ENCODE data around the gene SHD.
A peak's percentile ranks its signal among the peaks of the same experiment; 100 is the strongest.
"Not testable (repeated sequence)": the region's sequence is repeated elsewhere in the genome, so short reads cannot be mapped to it uniquely, and the experiment has no call there.

The SHD gene

GRCh38 chr19:4327252-4327876 lies 48.3 kb downstream of the SHD start:
- no peak for DNase-seq (ENCODE audit: low spot score)

GRCh38 chr19:4327877-4328242 lies 48.8 kb downstream of the SHD start:
- no peak for DNase-seq (ENCODE audit: low spot score)

GRCh38 chr19:4328243-4328990 lies 49.4 kb downstream of the SHD start:
- DNase-seq (ENCODE audit: low spot score): no peak

GRCh38 chr19:4328991-4329681 lies 50.1 kb downstream of the SHD start:
- not testable (repeated sequence) for DNase-seq (ENCODE audit: low spot score)

GRCh38 chr19:4329858-4330257 lies 50.8 kb downstream of the SHD start:
- no peak for DNase-seq (ENCODE audit: low spot score)

- no peak for DNase-seq (ENCODE audit: low spot score)
Observed at GRCh38 chr19:4334929-4335570, 56.0 kb downstream of the SHD start.

- peak; percentile 36 for DNase-seq (ENCODE audit: low spot score)
Observed at GRCh38 chr19:4337906-4338440, 58.9 kb downstream of the SHD start.

GRCh38 chr19:4338441-4339355 lies 59.6 kb downstream of the SHD start, which contains the start of gene STAP2:
Gene STAP2, minus strand, starts transcription at chr19:4338827. Its CDS starts 74 bp downstream, at chr19:4338753.
- DNase-seq (ENCODE audit: low spot score): no peak
